Hindlimb muscle (tissue), 1 donor: ENCODE measurements around the gene PPP2R5C. TPM values are rescaled to one million over a fixed set of nuclear protein-coding genes. Genes with fewer than 3 reads are reported as not detected.

ENCODE experiments used
- DNase-seq: peaks from one replicate; pipeline ENCODE4 v3.0.0-alpha.2; 2013
- polyA plus RNA-seq: library from polyadenylated mRNA; unstranded; fragments of 120-200 nt; gene quantifications from one replicate; pipeline ENCODE4 v1.2.1, GENCODE V29; 2013; ENCODE audit not compliant: insufficient read length

Gene PPP2R5C
- polyA plus RNA-seq, 1 donor, result 62.3 TPM

GRCh38 chr14:101917413-101918017, 156.0 kb downstream of the PPP2R5C start:
- DNase-seq, result no peak

DNA sequence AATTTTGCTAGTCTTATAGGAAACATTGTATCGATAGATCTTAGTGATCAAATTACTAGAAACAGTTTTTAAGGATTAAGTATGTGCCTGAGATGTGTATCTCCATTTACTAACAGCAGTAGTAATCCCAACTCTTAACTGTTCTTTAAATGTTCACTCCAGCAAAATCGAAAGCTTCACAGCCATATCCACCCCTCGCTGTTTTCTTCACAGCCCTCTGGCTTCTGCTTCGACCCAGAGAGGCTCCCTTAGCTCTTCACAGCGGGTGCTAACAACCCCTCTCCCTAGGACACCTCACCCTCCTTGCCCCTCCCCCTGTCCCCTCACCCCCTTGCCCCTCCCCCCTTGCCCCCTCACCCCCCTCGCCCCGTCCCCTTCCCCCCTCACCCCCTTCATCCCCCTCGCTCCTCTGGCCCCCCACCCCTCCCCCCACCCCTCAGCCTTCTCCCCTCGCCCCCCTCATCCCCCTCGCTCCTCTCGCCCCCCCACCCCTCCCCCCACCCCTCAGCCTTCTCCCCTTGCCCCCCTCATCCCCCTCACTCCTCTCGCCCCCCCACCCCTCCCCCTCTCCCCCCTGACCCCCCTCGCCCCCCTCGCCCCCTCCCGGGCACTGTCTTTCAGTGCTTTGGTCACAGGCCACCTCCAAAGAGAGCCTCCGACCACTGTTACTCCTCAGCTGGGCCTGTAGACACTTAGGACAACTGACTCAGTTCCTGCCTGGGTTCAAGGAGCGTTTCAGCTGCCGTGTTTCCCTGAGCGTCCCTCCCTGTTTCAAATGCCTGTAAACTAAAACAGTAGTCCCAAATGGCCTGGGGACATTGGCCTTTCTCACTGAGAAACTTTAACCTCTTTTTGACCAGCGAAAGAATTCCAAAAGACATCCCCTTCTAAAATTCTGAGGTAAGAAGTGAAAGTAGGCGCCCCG, 156.8 kb downstream of the PPP2R5C start:
- no peak for DNase-seq

DNA sequence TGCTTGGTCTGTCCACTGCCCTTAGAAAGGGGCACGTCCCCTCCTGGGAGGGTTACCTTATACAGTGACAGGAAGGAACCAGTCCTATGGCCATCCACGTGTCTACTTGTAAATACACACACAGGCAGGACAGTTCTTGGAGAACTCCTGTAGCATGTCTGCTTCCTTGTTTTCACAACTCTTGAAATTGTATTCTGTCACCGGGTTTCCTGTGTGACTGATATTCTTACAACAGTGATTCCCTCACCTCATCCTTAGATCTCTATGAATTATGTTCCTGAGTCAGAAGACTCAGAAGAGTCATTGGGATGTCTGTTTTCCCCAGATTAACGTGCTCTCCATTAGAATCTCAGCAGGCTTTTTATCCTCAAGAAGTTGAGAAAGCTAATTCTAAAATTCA, 158.8 kb downstream of the PPP2R5C start:
- DNase-seq, result no peak

DNA sequence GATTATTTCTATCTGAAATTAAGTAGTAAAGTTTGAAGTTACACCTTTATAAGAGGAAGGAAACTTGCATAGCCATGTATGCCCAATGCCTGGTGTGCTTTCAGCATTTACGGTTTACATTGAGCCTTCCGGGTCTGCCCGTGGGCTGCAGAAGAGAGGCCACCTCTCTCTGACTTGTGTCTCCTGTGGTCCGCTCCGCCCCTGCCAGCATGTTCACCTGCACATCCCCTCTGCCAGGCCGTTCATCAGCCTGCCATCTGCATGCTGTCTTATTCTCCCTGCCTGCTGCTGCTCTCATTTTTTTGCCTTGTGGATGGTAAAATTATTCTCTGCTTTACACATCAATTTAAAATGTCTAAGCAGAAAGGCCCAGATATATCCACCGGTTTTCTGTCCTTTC, 161.4 kb downstream of the PPP2R5C start:
- no peak for DNase-seq

DNA sequence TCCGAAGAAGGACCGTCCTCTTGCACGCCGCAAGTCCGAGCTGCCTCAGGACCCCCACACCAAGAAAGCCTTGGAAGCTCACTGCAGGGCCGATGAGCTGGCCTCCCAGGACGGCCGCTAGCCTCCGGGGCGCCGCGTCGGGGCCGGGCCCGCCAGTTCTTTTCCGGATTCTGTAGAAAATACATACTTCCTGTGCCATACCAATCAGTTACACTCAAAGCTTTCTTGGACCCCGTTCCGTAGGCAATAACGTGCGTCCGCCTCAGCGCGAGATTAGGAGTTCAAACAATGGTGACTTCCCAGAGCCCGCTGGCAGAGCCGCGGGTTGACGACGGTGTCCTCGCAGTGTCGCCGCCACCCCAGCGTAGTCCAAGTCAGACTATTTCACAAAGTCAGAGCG, 163.6 kb downstream of the PPP2R5C start:
- DNase-seq, result no peak

GRCh38 chr14:101926085-101926484, 164.6 kb downstream of the PPP2R5C start:
- no peak for DNase-seq

DNA sequence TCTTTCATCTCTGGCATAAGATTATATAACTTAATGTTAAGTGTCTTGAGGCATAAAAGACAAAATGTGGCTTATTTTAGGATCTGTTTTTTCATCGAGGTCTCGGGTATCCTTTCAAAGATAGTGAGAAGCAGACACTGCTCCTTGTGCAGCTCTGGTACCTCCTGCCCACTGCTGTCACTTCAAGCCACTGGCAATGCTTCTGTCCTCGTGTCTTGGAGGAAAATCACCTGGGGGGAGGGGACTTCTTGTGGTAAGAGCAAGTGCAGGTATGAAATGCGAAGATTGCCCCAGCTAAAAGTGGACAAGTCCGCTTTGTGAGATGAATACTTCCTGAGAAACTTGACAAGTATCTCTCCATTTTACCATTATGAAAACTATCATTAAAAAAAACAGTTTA, 165.1 kb downstream of the PPP2R5C start:
- DNase-seq, result no peak

GRCh38 chr14:101927859-101928258, 166.3 kb downstream of the PPP2R5C start:
- peak; percentile 89 for DNase-seq

DNA sequence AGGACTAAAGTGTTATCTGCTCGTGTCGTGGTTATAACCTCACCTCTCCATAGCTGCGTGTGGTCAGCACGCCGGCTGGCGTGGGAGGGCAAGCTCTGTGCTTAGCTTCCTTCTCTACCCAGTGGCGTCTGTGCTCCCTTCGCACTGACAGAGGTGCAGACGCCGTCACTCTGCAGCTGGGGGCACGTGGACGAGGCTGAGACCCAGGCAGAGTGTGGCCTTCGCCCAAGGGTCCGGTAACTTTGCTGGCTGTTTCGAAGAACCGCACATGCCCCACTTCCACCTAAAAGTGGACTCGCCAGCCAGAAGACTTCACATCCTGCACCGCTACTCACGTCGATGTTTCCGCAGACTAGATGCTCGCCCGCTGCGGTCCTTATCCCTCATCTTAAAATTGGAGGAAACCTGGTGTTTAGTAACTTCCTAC, 166.9 kb downstream of the PPP2R5C start:
- DNase-seq, result no peak

- DNase-seq, result no peak
Observed at GRCh38 chr14:101929096-101929495, 167.6 kb downstream of the PPP2R5C start.

DNA sequence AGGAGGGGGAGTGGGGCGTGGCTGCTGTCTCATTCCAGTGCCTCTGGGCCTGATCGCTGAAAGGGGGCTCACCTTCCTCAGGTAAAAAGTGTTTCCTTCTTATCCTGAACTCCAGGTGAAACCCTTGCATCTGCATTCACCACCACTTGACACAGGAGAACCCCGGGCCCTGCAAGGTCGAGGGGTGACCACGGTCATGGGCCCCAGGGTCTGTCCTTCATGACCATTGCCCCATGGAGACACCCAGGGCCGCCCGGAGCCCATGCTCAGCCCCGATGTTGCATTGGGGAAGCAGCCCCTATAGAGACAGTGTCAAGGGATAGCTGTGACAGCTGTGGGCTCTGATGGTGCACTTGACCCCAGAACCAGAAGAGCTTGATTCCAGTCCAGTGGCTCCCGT, 168.4 kb downstream of the PPP2R5C start:
- DNase-seq, result no peak

GRCh38 chr14:101932673-101933072, 171.2 kb downstream of the PPP2R5C start:
- no peak for DNase-seq

- DNase-seq, result no peak
Observed at GRCh38 chr14:101933209-101933608, 171.7 kb downstream of the PPP2R5C start.

DNA sequence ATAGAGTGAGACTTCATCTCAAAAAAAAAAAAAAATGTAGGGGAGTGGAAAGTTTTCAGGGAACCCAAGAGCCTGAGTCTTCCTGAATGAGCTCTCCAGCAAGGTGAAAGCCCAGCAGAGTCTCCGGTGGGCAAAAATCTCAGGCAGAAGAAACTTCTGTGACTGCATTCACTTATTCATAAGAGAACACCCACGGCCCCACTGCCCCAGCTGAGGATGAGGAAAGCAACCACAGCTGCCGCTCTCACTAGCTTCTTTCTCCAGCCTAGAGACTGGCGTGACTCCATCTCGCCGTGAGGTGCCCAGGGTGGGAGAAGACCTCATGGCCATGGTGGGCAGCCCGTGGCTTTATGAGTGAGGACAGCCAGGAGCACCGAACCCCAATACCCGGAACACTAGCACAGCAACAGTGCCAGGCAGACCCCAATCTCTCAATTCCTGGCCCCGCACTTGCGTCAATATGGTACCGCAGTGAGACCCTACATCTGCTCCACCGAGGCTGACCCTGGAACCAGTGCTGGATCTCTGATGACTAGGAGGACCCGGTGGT, 173.2 kb downstream of the PPP2R5C start:
- no peak for DNase-seq

- no peak for DNase-seq
Observed at GRCh38 chr14:101937926-101938767, 176.6 kb downstream of the PPP2R5C start.

DNA sequence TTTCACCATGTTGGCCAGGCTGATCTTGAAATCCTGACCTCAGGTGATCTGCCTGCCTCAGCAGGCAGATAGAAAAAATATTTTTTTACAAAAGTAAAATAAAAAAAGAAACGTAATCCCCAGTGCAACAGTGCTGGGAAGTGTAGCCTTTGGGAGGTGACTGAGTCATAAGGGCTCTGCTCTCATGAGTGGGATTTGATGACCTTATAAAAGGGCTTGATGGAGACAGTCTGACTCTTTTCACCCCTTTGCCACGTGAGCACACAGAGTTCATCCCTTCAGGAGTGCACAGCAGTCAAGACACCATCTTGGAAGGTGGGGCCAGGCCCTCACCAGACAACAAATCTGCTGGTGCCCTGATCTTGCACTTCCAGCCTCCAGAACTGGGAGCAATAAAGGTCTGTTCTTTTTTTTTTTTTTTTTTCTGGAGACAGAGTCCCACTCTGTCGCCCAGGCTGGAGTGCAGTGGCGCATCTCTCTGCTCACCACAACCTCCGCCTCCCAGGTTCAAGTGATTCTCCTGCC, 178.2 kb downstream of the PPP2R5C start:
- no peak for DNase-seq

- no peak for DNase-seq
Observed at GRCh38 chr14:101944451-101944850, 182.9 kb downstream of the PPP2R5C start.

- DNase-seq, result no peak
Observed at GRCh38 chr14:101945171-101945570, 183.7 kb downstream of the PPP2R5C start.

GRCh38 chr14:101947577-101947903, 186.0 kb downstream of the PPP2R5C start:
- DNase-seq, result no peak

DNA sequence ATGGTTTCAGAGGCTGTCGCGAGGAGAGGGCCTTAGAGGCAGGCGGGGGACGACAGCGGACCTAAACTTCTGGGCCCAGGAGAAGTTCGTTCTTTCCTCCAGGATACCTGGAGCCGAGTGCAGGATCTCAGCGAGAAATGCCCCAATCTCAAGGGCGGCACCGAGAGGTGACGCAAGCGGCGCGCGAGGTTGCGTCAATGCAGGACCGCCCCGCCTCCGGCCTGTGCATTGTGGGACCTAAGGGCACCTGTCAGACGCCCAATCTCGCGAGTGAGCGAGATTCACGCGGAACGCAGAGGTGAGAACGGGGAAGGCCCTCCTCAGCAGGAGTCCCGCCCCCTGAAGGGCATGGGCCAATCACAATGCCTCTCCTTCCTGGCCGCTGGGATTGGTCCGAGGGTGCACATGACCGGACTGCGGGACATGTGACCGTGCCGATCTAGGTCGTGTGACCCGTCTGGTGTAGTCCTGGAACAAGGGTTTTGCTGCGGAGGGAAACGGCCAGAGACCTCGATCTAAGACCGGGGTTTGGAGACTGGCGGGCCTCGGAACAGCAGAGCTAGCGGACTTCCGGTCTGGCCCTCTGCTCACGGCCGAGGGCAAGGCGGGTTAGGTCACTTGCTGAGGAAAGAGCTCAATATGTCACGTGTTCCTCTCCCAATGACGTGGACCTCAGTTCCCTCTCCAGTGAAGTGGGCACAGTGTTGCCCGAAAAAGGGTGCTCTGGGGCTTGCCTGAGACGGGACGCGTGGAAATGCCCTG, 186.6 kb downstream of the PPP2R5C start:
- DNase-seq, result peak; percentile 100

- no peak for DNase-seq
Observed at GRCh38 chr14:101948666-101949216, 187.2 kb downstream of the PPP2R5C start.

DNA sequence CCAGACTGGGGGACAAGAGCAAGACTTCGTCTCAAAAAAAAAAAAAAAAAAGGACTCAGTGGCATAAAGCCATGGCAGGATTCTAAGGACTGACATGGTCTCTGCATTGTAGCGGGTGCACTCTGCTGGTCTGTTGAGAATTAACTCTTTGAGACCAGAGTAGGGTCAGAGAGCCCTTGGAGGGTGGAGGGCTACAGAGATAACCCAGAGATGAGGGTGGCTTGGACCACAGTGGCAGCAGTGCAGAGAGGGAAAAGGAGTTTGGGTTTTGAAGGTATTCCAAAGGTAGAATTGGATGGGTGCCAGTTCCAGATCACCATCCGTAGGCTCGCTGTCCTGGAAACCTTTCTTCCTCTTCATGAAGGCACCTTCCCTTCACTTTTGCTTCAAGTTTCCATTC, 188.6 kb downstream of the PPP2R5C start:
- no peak for DNase-seq
